ENCODE measurements around the gene MMP14. TPM values are rescaled to one million over a fixed set of nuclear protein-coding genes. Genes with fewer than 3 reads are reported as not detected.
A peak's percentile ranks its signal among the peaks of the same experiment; 100 is the strongest.

Gene MMP14
- total and polyA plus RNA-seq, 2 experiments from 2014 or later: 1.8 to 48.1 TPM

DNA sequence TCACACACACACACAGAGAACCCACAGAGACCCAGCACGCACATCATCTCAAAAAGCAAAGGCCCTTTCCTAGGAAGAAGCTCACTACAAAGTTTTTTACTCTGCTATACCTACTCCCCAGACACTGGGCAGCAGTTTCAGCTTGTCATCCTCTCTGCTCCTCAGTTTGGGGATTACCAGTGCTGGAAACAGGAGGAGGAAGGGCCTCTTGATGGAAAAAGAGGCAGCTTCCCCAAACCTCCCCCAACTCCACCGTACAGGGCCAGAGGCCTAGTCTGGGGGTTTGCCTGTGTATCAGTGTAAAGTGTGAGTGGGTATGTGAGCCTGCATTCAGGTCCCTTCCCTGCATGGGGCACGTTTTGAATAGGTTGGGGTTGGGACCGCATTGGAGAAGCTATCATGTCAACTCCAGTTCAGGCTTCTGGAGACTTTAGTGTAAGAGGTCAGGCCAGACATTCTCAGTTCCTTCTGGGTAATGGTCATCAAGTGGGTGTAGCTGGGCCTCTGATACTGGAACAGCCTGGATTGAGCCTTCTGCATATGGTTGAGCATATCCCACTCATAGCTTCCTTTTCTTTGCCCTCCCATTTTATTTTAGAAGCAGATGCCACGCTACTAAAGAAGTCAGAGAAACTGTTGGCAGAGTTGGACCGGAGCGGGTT lies 47.8 kb downstream of the MMP14 start:
- H3K36me3 ChIP-seq: no peaks in the 10 kb centered on the region
- TF ChIP-seq, protein P1, sequence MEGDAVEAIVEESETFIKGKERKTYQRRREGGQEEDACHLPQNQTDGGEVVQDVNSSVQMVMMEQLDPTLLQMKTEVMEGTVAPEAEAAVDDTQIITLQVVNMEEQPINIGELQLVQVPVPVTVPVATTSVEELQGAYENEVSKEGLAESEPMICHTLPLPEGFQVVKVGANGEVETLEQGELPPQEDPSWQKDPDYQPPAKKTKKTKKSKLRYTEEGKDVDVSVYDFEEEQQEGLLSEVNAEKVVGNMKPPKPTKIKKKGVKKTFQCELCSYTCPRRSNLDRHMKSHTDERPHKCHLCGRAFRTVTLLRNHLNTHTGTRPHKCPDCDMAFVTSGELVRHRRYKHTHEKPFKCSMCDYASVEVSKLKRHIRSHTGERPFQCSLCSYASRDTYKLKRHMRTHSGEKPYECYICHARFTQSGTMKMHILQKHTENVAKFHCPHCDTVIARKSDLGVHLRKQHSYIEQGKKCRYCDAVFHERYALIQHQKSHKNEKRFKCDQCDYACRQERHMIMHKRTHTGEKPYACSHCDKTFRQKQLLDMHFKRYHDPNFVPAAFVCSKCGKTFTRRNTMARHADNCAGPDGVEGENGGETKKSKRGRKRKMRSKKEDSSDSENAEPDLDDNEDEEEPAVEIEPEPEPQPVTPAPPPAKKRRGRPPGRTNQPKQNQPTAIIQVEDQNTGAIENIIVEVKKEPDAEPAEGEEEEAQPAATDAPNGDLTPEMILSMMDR (IDR thresholded peaks at IDR 0.05; ENCODE audit: low read depth, low read length): no peak
- no peaks in the 10 kb centered on the region for H3K27me3 ChIP-seq
- H3K4me1 ChIP-seq (ENCODE audit: low read depth): peaks cover 28% of the 10 kb centered on the region
- H3K9me3 ChIP-seq (ENCODE audit: low read depth): no peaks in the 10 kb centered on the region
- no peak for DNase-seq (ENCODE audit: low read depth in 1 of 2, low spot score in 1 of 2)
- no peak overlapping the region for H3K27ac ChIP-seq
- no peak overlapping the region for H3K4me3 ChIP-seq

DNA sequence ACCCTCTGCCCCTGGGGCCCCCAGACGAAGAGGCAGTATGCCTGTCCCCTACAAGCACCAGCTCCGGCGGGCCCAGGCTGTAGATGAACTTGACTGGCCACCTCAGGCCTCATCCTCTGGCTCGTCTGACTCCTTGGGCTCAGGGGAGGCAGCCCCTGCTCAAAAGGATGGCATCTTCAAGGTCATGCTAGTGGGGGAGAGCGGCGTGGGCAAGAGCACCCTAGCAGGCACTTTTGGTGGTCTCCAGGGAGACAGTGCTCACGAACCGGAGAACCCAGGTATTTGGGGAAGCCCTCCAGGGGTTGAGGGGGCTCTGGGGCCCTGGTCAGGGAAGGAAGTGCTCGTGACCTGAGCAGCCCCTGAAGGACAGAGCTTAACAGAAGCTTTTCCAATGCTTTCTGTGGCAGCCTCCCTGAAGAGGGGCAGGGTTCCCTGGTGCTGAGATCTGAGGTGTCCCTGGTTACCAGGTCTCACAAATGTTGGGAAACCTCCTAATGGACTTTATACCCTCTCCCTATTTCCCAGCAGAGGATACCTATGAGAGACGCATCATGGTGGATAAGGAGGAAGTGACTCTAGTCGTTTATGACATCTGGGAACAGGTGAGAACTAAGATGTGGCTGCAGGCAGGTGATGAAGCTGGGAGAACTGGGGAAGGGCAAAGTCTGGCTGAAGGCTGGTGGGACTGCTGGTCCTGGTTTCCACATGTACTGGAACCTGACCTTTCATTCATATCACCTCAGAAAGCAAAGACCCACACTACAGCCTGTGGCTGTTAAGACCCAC lies 48.5 kb downstream of the MMP14 start:
- Histone ChIP-seq H3K4me1 (ENCODE audit: low read depth) (peaks cover 28% of the 10 kb centered on the region), H3K36me3 (no peaks in the 10 kb centered on the region), H3K27ac (no peak overlapping the region), H3K9me3 (ENCODE audit: low read depth) (no peaks in the 10 kb centered on the region), H3K27me3 (no peaks in the 10 kb centered on the region), H3K4me3 (no peak overlapping the region)
- TF ChIP-seq, protein P1 (IDR thresholded peaks at IDR 0.05; ENCODE audit: low read depth, low read length): no peak
- DNase-seq (ENCODE audit: low read depth in 1 of 2, low spot score in 1 of 2): no peak

DNA sequence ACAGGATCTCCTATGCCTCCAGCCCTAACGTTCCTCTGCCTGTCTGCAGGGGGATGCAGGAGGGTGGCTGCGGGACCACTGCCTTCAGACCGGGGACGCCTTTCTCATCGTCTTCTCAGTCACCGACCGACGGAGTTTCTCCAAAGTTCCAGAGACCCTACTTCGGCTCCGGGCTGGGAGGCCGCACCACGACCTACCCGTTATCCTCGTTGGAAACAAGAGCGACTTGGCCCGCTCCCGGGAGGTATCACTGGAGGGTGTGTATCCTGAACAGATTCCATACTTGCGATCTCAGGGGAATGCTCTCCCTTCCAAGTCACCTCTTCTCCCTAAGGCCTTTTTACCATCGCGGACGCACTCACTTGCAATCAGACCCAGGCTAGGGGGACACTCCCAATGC lies 49.6 kb downstream of the MMP14 start:
- Histone ChIP-seq H3K9me3 (ENCODE audit: low read depth) (no peaks in the 10 kb centered on the region), H3K36me3 (no peaks in the 10 kb centered on the region), H3K27me3 (no peaks in the 10 kb centered on the region), H3K4me3 (peak overlapping the region; percentile 45), H3K27ac (no peak overlapping the region), H3K4me1 (ENCODE audit: low read depth) (peaks cover 28% of the 10 kb centered on the region)
- DNase-seq (ENCODE audit: low read depth in 1 of 2, low spot score in 1 of 2): no peak
- TF ChIP-seq, protein P1 (IDR thresholded peaks at IDR 0.05; ENCODE audit: low read depth, low read length): no peak

DNA sequence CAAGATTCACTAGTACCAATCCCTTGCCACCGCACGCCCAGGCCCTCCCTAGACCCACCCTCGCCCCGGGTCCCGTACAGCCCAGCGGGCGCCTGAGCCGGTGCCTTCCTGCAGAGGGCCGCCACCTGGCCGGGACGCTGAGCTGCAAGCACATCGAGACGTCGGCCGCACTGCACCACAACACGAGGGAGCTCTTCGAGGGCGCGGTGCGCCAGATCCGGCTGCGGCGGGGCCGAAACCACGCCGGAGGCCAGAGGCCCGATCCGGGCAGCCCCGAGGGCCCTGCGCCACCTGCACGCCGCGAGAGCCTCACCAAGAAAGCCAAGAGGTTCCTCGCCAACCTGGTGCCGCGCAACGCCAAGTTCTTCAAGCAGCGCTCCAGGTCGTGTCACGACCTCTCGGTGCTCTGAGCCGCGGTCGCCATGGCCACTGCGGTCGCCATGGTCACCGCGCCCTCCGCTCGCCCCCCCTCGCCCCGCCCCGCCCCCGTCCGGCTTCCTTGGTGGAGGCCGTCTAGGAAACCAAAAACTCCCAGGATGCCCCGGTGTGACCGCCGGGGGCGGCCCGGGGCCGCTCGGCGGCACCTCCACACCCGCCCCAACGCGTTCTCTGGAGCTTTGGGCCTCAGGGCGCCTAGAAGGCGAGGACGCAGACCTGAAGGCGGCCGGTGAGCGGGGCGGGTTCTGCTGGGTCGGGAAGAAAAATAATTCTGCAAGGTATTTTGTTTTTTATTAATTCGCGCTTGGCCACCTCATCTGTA lies 50.3 kb downstream of the MMP14 start:
- H3K4me3 ChIP-seq: peak overlapping the region; percentile 45
- peak overlapping the region; percentile 67 for H3K27ac ChIP-seq
- TF ChIP-seq, protein P1 (IDR thresholded peaks at IDR 0.05; ENCODE audit: low read depth, low read length): no peak
- peak; percentile 73 to 78 for DNase-seq (ENCODE audit: low read depth in 1 of 2, low spot score in 1 of 2)
- peaks cover 28% of the 10 kb centered on the region for H3K4me1 ChIP-seq (ENCODE audit: low read depth)
- no peaks in the 10 kb centered on the region for H3K9me3 ChIP-seq (ENCODE audit: low read depth)
- H3K36me3 ChIP-seq: no peaks in the 10 kb centered on the region
- no peaks in the 10 kb centered on the region for H3K27me3 ChIP-seq

DNA sequence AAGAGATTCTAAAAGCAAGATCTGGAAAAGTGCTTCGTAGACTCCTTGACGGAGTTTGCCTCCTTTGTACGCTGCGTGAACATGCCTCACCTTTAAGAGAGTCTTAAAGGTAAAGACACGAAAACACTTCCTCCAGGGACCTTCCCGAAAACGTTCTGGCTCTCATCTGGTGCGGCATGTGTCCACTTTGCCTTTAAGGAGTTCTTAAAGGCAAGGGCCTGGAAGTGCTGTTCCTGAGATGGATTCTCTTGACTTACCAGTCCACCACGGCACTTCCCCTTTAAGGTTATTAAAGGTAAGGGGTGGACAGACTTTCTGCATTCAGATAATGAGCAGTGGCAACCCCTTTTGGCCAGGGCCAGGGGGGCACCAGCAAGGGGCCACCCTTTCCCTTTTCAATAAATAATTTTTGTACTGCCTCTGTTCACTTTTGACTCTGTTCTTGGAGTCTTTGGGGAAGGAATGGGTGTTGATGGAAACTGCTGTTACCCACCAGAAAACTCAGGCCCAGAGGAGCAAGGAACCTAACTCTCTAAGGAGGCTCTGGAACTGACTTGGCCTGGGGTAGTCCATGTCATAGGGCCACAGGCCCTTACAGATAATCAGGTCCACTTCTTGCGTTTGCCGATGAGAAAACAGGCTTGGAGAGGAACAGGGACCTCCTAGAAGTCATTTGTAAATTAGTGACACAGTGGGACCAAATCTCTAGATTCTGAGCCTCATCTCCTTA lies 51.0 kb downstream of the MMP14 start:
- no peaks in the 10 kb centered on the region for H3K9me3 ChIP-seq (ENCODE audit: low read depth)
- no peaks in the 10 kb centered on the region for H3K36me3 ChIP-seq
- DNase-seq (ENCODE audit: low read depth in 1 of 2, low spot score in 1 of 2): peak; percentile 89 to 90
- H3K27ac ChIP-seq: peak overlapping the region; percentile 67
- TF ChIP-seq, protein P1 (IDR thresholded peaks at IDR 0.05; ENCODE audit: low read depth, low read length): no peak
- no peaks in the 10 kb centered on the region for H3K27me3 ChIP-seq
- peaks cover 25% of the 10 kb centered on the region for H3K4me1 ChIP-seq (ENCODE audit: low read depth)
- H3K4me3 ChIP-seq: peak overlapping the region; percentile 45
